Activated T-cell treated with anti-CD3 and anti-CD28 coated beads for 4 hours (primary cell): ENCODE data around the gene DNMBP.
"Not testable (repeated sequence)": the region's sequence is repeated elsewhere in the genome, so short reads cannot be mapped to it uniquely, and the experiment has no call there.

Experiments used
- DNase-seq: peaks from one replicate; pipeline ENCODE4 v3.0.0-alpha.2; 2020

DNMBP gene

GRCh38 chr10:99943908-99944307 lies 65.8 kb downstream of the DNMBP start:
- no peak for DNase-seq

GRCh38 chr10:99941942-99942820 lies 67.6 kb downstream of the DNMBP start:
- no peak for DNase-seq

GRCh38 chr10:99938563-99938962 lies 71.2 kb downstream of the DNMBP start:
- no peak for DNase-seq

- no peak for DNase-seq
These were observed 72.1 kb downstream of the DNMBP start for GRCh38 chr10:99937630-99938029.

- DNase-seq: not testable (repeated sequence)
These were observed 77.4 kb downstream of the DNMBP start for GRCh38 chr10:99932203-99932957.

- DNase-seq: no peak
These were observed 78.8 kb downstream of the DNMBP start for GRCh38 chr10:99930731-99931550.

- DNase-seq: no peak
These were observed 80.4 kb downstream of the DNMBP start for GRCh38 chr10:99929360-99929759.

- no peak for DNase-seq
These were observed 81.9 kb downstream of the DNMBP start for GRCh38 chr10:99927721-99928280.

GRCh38 chr10:99926925-99927720 lies 82.6 kb downstream of the DNMBP start:
- DNase-seq: no peak

- no peak for DNase-seq
These were observed 85.1 kb downstream of the DNMBP start for GRCh38 chr10:99924451-99925255.

GRCh38 chr10:99921948-99922347 lies 87.8 kb downstream of the DNMBP start:
- DNase-seq: no peak

- no peak for DNase-seq
These were observed 88.8 kb downstream of the DNMBP start for GRCh38 chr10:99920901-99921300.

GRCh38 chr10:99920486-99920885 lies 89.3 kb downstream of the DNMBP start:
- DNase-seq: no peak

GRCh38 chr10:99917963-99918825 lies 91.6 kb downstream of the DNMBP start:
- no peak for DNase-seq

GRCh38 chr10:99916776-99917175 lies 93.0 kb downstream of the DNMBP start:
- DNase-seq: no peak

GRCh38 chr10:99915414-99915813 lies 94.3 kb downstream of the DNMBP start:
- DNase-seq: no peak

- DNase-seq: no peak
These were observed 95.5 kb downstream of the DNMBP start for GRCh38 chr10:99914236-99914635.

- no peak for DNase-seq
These were observed 95.9 kb downstream of the DNMBP start for GRCh38 chr10:99913831-99914235.

GRCh38 chr10:99912041-99912440 lies 97.7 kb downstream of the DNMBP start:
- DNase-seq: no peak

GRCh38 chr10:99908512-99908911 lies 101.2 kb downstream of the DNMBP start:
- no peak for DNase-seq
